Neuronal stem cell (in vitro differentiated cells): ENCODE data around the gene TRIM56.
"Not testable (repeated sequence)": the region's sequence is repeated elsewhere in the genome, so short reads cannot be mapped to it uniquely, and the experiment has no call there.

Experiments used
- DNase-seq: peaks from one replicate; pipeline ENCODE4 v3.0.0-alpha.2; 2013; ENCODE audit warnings: low spot score
- H2AFZ ChIP-seq: one replicate; pipeline ENCODE4 v1.6.1; 2013; ENCODE audit warnings: mild to moderate bottlenecking, low read length, inconsistent platforms
- H2AK5ac ChIP-seq: 2 replicates; pipeline ENCODE4 v1.6.1; 2013; ENCODE audit warnings: low read depth, mild to moderate bottlenecking, inconsistent platforms, low read length, moderate library complexity, mixed read lengths
- H2BK120ac ChIP-seq: 2 replicates; pipeline ENCODE4 v1.6.1; 2013; ENCODE audit warnings: low read depth, mild to moderate bottlenecking, inconsistent platforms, low read length, moderate library complexity, mixed read lengths
- H2BK12ac ChIP-seq: one replicate; pipeline ENCODE4 v1.6.1; 2013; ENCODE audit warnings: low read length, inconsistent platforms
- H2BK15ac ChIP-seq: 2 replicates; pipeline ENCODE4 v1.6.1; 2013; ENCODE audit warnings: mild to moderate bottlenecking, low read length, inconsistent platforms, mixed read lengths
- H2BK5ac ChIP-seq: one replicate; pipeline ENCODE4 v1.6.1; 2013; ENCODE audit warnings: inconsistent platforms, mild to moderate bottlenecking, low read length, moderate library complexity
- H3K14ac ChIP-seq: one replicate; pipeline ENCODE4 v1.6.1; 2013; ENCODE audit warnings: low read length, inconsistent platforms
- H3K18ac ChIP-seq: 2 replicates; pipeline ENCODE4 v1.6.1; 2013; ENCODE audit warnings: low read length, inconsistent platforms
- H3K23ac ChIP-seq: 2 replicates; pipeline ENCODE4 v1.6.1; 2013; ENCODE audit warnings: low read depth, mild to moderate bottlenecking, mixed read lengths, low read length, inconsistent platforms; ENCODE audit not compliant: poor library complexity
- H3K27ac ChIP-seq: replicated peaks from 3 replicates; pipeline ENCODE4 v1.5.1; 2013; ENCODE audit warnings: low read length, inconsistent platforms
- H3K27me3 ChIP-seq, 3 experiments: 2 replicates each; pipeline ENCODE4 v1.6.1; 2013; ENCODE audit warnings: low read length in 3 of 3, mild to moderate bottlenecking in 2 of 3, inconsistent platforms in 1 of 3, low read depth in 1 of 3, mixed read lengths in 1 of 3, moderate library complexity in 1 of 3; ENCODE audit not compliant: control insufficient read depth in 3 of 3, insufficient read depth in 3 of 3
- H3K36me3 ChIP-seq, 2 donors: replicated peaks in 1 of 2; 2 replicates each; pipeline ENCODE4 v1.6.1; 2013; ENCODE audit warnings: low read length in 2 of 2; ENCODE audit not compliant: control insufficient read depth in 2 of 2, insufficient read depth in 2 of 2
- H3K4ac ChIP-seq: 2 replicates; pipeline ENCODE4 v1.6.1; 2013; ENCODE audit warnings: inconsistent platforms, mild to moderate bottlenecking, low read length, moderate library complexity
- H3K4me1 ChIP-seq, 2 donors: 1 replicate in 1 of 2; 2 replicates in 1 of 2; pipeline ENCODE4 v1.6.1; 2013; ENCODE audit warnings: low read length in 2 of 2, low read depth in 1 of 2; ENCODE audit not compliant: control insufficient read depth in 2 of 2, insufficient read depth in 1 of 2
- H3K4me2 ChIP-seq: one replicate; pipeline ENCODE4 v1.6.1; 2013; ENCODE audit warnings: mild to moderate bottlenecking, low read length, inconsistent platforms; ENCODE audit not compliant: insufficient read depth, poor library complexity, severe bottlenecking
- H3K4me3 ChIP-seq, 2 donors: 2 replicates each; pipeline ENCODE4 v1.5.1; 2013; ENCODE audit warnings: low read length in 2 of 2, mild to moderate bottlenecking in 2 of 2, inconsistent platforms in 1 of 2, moderate library complexity in 1 of 2
- H3K79me1 ChIP-seq: one replicate; pipeline ENCODE4 v1.6.1; 2013; ENCODE audit warnings: low read depth, mild to moderate bottlenecking, inconsistent platforms, low read length, moderate library complexity
- H3K9ac ChIP-seq: one replicate; pipeline ENCODE4 v1.6.1; 2013; ENCODE audit warnings: mild to moderate bottlenecking, low read depth, low read length, inconsistent platforms; ENCODE audit not compliant: poor library complexity
- H3K9me3 ChIP-seq, 2 donors: replicated peaks in 1 of 2; 2 replicates each; pipeline versions ENCODE3 to v1.6.1; 2013; ENCODE audit warnings: low read length in 2 of 2, mild to moderate bottlenecking in 2 of 2, inconsistent platforms in 1 of 2, low read depth in 1 of 2, mixed read lengths in 1 of 2, moderate library complexity in 1 of 2; ENCODE audit not compliant: control insufficient read depth in 2 of 2, insufficient read depth in 1 of 2
- H4K8ac ChIP-seq: one replicate; pipeline ENCODE4 v1.6.1; 2013; ENCODE audit warnings: low read depth, mild to moderate bottlenecking, inconsistent platforms, low read length, moderate library complexity
- H4K91ac ChIP-seq: one replicate; pipeline ENCODE4 v1.6.1; 2013; ENCODE audit warnings: low read length, low read depth, mild to moderate bottlenecking, inconsistent platforms; ENCODE audit not compliant: poor library complexity
- WGBS, 2 donors: extraction: QIAGEN DNeasy Blood & Tissue Kit; methylation state at CpG; one replicate each; pipeline ENCODE4 v1.1.7; 2013; ENCODE audit warnings: missing lambda C conversion rate in 2 of 2, mixed read lengths in 1 of 2; ENCODE audit not compliant: insufficient read length in 2 of 2, insufficient replicate concordance in 1 of 2; ENCODE audit errors: extremely low coverage in 2 of 2; 5-methylcytosine and 5-hydroxymethylcytosine counted together

The TRIM56 gene

DNA sequence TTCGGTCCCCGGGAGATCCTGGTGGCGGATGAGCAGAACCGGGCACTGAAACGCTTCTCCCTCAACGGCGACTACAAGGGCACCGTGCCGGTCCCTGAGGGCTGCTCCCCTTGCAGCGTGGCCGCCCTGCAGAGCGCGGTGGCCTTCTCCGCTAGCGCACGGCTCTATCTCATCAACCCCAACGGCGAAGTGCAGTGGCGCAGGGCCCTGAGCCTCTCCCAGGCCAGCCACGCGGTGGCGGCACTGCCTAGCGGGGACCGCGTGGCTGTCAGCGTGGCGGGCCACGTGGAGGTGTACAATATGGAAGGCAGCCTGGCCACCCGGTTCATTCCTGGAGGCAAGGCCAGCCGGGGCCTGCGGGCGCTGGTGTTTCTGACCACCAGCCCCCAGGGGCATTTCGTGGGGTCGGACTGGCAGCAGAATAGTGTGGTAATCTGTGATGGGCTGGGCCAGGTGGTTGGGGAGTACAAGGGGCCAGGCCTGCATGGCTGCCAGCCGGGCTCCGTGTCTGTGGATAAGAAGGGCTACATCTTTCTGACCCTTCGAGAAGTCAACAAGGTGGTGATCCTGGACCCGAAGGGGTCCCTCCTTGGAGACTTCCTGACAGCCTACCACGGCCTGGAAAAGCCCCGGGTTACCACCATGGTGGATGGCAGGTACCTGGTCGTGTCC, 3.7 kb downstream of the TRIM56 start:
- Histone ChIP-seq H3K14ac (peak overlapping the region; percentile 56), H2AK5ac (no peak overlapping the region), H2BK15ac (no peak overlapping the region), H3K4me2 (no peak overlapping the region), H2BK120ac (no peak overlapping the region), H3K27me3 (no peaks in the 10 kb centered on the region), H3K9ac (no peak overlapping the region), H3K18ac (peak overlapping the region; percentile 11), H3K4me1 (peaks cover 2 to 4% of the 10 kb centered on the region in 2 donors), H3K9me3 (peaks cover 0 to 5% of the 10 kb centered on the region in 2 donors), H3K27ac (no peak overlapping the region), H2BK12ac (no peak overlapping the region), H2BK5ac (no peak overlapping the region), H3K4ac (no peak overlapping the region), H3K79me1 (peaks cover 2% of the 10 kb centered on the region), H3K4me3 (no peak overlapping the region), H4K91ac (no peak overlapping the region), H2AFZ (no peak overlapping the region), H3K23ac (no peak overlapping the region), H4K8ac (no peak overlapping the region), H3K36me3 (peaks cover 0 to 44% of the 10 kb centered on the region in 2 donors)
- DNase-seq = no peak
- no CpG with 5 or more reads among the region's 41 CpGs for WGBS, 2 donors

DNA sequence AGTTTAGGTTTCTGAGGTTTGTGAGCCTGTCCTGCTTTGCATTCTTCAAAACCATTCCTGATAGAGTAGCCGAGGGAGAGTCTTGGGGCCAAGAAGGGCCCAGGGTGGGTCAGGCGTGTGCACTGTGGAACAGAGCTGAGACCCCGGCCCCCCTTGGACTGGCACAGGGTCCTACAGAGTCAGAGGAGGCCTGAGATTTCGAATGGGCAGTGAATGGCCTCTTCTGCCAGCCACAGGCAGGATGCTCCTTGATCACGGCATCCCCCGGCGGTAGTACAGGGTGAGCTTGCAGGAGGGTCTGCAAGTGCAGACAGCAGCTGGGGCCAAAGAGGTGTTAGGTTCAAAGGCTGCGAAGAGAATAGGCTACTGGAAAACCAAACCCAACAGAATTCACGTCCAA, 4.6 kb downstream of the TRIM56 start:
- Histone ChIP-seq H2BK12ac (no peak overlapping the region), H3K18ac (no peak overlapping the region), H3K4me3 (no peak overlapping the region), H3K4me2 (no peak overlapping the region), H4K8ac (no peak overlapping the region), H3K4me1 (peaks cover 2 to 3% of the 10 kb centered on the region in 2 donors), H2BK15ac (no peak overlapping the region), H3K27me3 (no peaks in the 10 kb centered on the region), H2AFZ (no peak overlapping the region), H2BK5ac (peak overlapping the region; percentile 82), H3K9me3 (peaks cover 0 to 5% of the 10 kb centered on the region in 2 donors), H4K91ac (no peak overlapping the region), H2BK120ac (no peak overlapping the region), H3K36me3 (peaks cover 0 to 44% of the 10 kb centered on the region in 2 donors), H3K4ac (no peak overlapping the region), H3K27ac (no peak overlapping the region), H3K79me1 (peaks cover 2% of the 10 kb centered on the region), H3K9ac (no peak overlapping the region), H2AK5ac (no peak overlapping the region), H3K14ac (no peak overlapping the region), H3K23ac (no peak overlapping the region)
- no peak for DNase-seq
- no CpG with 5 or more reads among the region's 9 CpGs for WGBS, 2 donors

DNA sequence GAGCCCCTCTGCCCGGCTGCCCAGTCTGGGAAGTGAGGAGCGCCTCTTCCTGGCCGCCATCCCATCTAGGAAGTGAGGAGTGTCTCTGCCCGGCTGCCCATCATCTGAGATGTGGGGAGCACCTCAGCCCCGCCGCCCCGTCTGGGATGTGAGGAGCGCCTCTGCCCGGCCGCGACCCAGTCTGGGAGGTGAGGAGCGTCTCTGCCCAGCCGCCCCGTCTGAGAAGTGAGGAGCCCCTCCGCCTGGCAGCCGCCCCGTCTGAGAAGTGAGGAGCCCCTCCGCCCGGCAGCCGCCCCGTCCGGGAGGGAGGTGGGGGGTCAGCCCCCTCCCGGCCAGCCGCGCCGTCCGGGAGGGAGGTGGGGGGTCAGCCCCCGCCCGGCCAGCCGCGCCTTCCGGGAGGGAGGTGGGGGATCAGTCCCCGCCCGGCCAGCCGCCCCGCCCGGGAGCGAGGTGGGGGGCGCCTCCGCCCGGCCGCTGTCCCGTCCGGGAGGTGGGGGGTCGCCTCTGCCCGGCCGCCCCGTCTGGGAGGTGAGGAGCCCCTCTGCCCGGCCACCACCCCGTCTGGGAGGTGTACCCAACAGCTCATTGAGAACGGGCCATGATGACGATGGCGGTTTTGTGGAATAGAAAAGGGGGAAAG, 7.1 kb downstream of the TRIM56 start:
- H3K27me3 ChIP-seq = not testable (repeated sequence)

GRCh38 chr7:101093906-101094305, 8.6 kb downstream of the TRIM56 start:
- H2BK15ac ChIP-seq = no peak overlapping the region
- no peak overlapping the region for H3K9ac ChIP-seq
- H3K36me3 ChIP-seq = peaks cover 0 to 20% of the 10 kb centered on the region in 2 donors
- no peak overlapping the region for H3K27ac ChIP-seq
- no peaks in the 10 kb centered on the region for H3K4me1 ChIP-seq
- no peak overlapping the region for H3K18ac ChIP-seq
- no CpG with 5 or more reads among the region's 4 CpGs for WGBS, 2 donors
- H3K4me2 ChIP-seq = no peak overlapping the region
- H4K8ac ChIP-seq = no peak overlapping the region
- no peak overlapping the region for H2BK12ac ChIP-seq
- H3K4ac ChIP-seq = no peak overlapping the region
- H3K4me3 ChIP-seq = no peak overlapping the region
- H2AK5ac ChIP-seq = no peak overlapping the region
- H3K79me1 ChIP-seq = no peaks in the 10 kb centered on the region
- H3K23ac ChIP-seq = no peak overlapping the region
- peaks cover 0 to 5% of the 10 kb centered on the region in 2 donors for H3K9me3 ChIP-seq
- no peak overlapping the region for H4K91ac ChIP-seq
- H2BK120ac ChIP-seq = no peak overlapping the region
- H3K27me3 ChIP-seq = no peaks in the 10 kb centered on the region
- H2AFZ ChIP-seq = no peak overlapping the region
- no peak overlapping the region for H3K14ac ChIP-seq
- DNase-seq = no peak
- H2BK5ac ChIP-seq = no peak overlapping the region

More for the DNA sequence above, 7.1 kb downstream of the TRIM56 start:
- not testable (repeated sequence) for H3K18ac ChIP-seq, DNase-seq, H3K9me3 ChIP-seq, H3K14ac ChIP-seq, H2AFZ ChIP-seq, H2BK12ac ChIP-seq, H4K8ac ChIP-seq, H3K23ac ChIP-seq, H3K4me1 ChIP-seq, H3K4ac ChIP-seq, H2BK5ac ChIP-seq, H2AK5ac ChIP-seq, H3K4me2 ChIP-seq, H3K9ac ChIP-seq, H4K91ac ChIP-seq, H2BK120ac ChIP-seq, H2BK15ac ChIP-seq, H3K79me1 ChIP-seq, H3K4me3 ChIP-seq, H3K27ac ChIP-seq
- WGBS, 2 donors = no CpG with 5 or more reads among the region's 53 CpGs
- H3K36me3 ChIP-seq = peaks cover 0 to 35% of the 10 kb centered on the region in 2 donors
